Measurements from ENCODE around the gene STK33.

DNA sequence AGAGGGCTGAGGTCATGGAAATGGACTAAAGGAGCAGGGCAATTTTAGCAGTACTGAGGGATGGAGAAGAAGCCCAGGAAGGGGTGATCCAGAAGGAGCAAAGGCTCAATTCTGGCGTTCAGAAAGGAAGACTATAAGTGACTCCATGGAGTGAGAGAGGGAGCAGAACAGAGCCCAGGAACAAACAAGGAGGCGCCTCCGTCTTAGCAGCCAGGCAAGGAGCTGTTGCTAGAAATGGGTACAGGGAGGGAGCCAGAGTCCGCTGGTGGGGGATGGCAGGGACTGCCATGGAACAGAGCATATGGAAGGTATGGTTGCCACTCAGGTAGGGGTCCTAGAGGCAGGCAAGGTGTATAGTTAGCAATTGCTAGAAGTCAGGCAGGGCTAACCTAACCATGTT is 20.5 kb upstream of the STK33 start:
- TF ChIP-seq, protein P1, sequence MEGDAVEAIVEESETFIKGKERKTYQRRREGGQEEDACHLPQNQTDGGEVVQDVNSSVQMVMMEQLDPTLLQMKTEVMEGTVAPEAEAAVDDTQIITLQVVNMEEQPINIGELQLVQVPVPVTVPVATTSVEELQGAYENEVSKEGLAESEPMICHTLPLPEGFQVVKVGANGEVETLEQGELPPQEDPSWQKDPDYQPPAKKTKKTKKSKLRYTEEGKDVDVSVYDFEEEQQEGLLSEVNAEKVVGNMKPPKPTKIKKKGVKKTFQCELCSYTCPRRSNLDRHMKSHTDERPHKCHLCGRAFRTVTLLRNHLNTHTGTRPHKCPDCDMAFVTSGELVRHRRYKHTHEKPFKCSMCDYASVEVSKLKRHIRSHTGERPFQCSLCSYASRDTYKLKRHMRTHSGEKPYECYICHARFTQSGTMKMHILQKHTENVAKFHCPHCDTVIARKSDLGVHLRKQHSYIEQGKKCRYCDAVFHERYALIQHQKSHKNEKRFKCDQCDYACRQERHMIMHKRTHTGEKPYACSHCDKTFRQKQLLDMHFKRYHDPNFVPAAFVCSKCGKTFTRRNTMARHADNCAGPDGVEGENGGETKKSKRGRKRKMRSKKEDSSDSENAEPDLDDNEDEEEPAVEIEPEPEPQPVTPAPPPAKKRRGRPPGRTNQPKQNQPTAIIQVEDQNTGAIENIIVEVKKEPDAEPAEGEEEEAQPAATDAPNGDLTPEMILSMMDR (conservative IDR thresholded peaks at IDR 0.05 in 1 of 2, IDR thresholded peaks at IDR 0.05 in 1 of 2; ENCODE audit: low read depth in 1 of 2, low read length in 2 of 2), result no peak
- TF ChIP-seq EZH2 (IDR thresholded peaks at IDR 0.05; ENCODE audit: low read length, missing control alignments), result no peak
